ENCODE data around the gene ITGA11. TPM values are rescaled to one million over a fixed set of nuclear protein-coding genes. Genes with fewer than 3 reads are reported as not detected.

The ITGA11 gene
- total and polyA plus RNA-seq, 2 experiments from 2014 or later = 0.03 to 0.40 TPM

- TF ChIP-seq ZNF462 (CRISPR knock-in tag; IDR thresholded peaks at IDR 0.05) (no peak), CTCF (conservative IDR thresholded peaks at IDR 0.05; ENCODE audit: low read depth in 2 of 2) (no peak), JUNB (IDR thresholded peaks at IDR 0.05; ENCODE audit: unreplicated experiment) (no peak)
Measured at GRCh38 chr15:68442903-68443302, 10.9 kb upstream of the ITGA11 start (continued).

GRCh38 chr15:68442041-68442440 is 10.1 kb upstream of the ITGA11 start:
- no peak overlapping the region for H3K4me3 ChIP-seq
- ATAC-seq = no peak
- Mint-ChIP-seq H3K4me1 (peaks cover 2% of the 10 kb centered on the region; the same call in 1 of the 3 replicates), H3K4me3 (no peak overlapping the region), H3K27me3 (ENCODE audit: insufficient read depth, low read depth, poor library complexity) (peaks cover 8% of the 10 kb centered on the region), H3K36me3 (ENCODE audit: low read depth) (no peaks in the 10 kb centered on the region), H3K27ac (no peak overlapping the region), H3K9me3 (no peaks in the 10 kb centered on the region)
- no peaks in the 10 kb centered on the region for H3K27me3 ChIP-seq (ENCODE audit: insufficient read depth)
- H2AFZ ChIP-seq = no peak overlapping the region
- H3K9me2 ChIP-seq (ENCODE audit: insufficient read depth) = peaks cover 3% of the 10 kb centered on the region; the same call in 1 of the 2 replicates
- no peaks in the 10 kb centered on the region for H4K20me1 ChIP-seq (replicated peaks; ENCODE audit: insufficient read depth)
- no peaks in the 10 kb centered on the region for H3K79me2 ChIP-seq (replicated peaks; ENCODE audit: insufficient read depth)
- no peaks in the 10 kb centered on the region for H3K4me1 ChIP-seq (ENCODE audit: insufficient read depth)
- H3K4me2 ChIP-seq = no peak overlapping the region
- no peak overlapping the region for H3K27ac ChIP-seq (ENCODE audit: low read depth)
- no peak for DNase-seq (ENCODE audit: low spot score)
- H3K36me3 ChIP-seq (ENCODE audit: insufficient read depth) = no peaks in the 10 kb centered on the region
- H3F3A ChIP-seq (replicated peaks; ENCODE audit: low read depth) = no peaks in the 10 kb centered on the region
- TF ChIP-seq ZNF114 (CRISPR knock-in tag; IDR thresholded peaks at IDR 0.05) (no peak), CREB1 (CRISPR knock-in tag; IDR thresholded peaks at IDR 0.05; ENCODE audit: low read depth) (no peak), ETS1 (IDR thresholded peaks at IDR 0.05) (no peak), ZNF331 (CRISPR knock-in tag; IDR thresholded peaks at IDR 0.05; ENCODE audit: low read depth) (no peak), STAT1 (IDR thresholded peaks at IDR 0.05; ENCODE audit: unreplicated experiment) (no peak), JUNB (IDR thresholded peaks at IDR 0.05; ENCODE audit: unreplicated experiment) (no peak), REST (IDR thresholded peaks at IDR 0.05; ENCODE audit: unreplicated experiment) (no peak), CTCF (conservative IDR thresholded peaks at IDR 0.05; ENCODE audit: low read depth in 2 of 2) (no peak), POLR2AphosphoS5 (IDR thresholded peaks at IDR 0.05; ENCODE audit: low read depth) (no peak)

All from GM23338 (cell line).